WI38 (cell line): ENCODE data around the gene SGSM2.
"Not testable (repeated sequence)": the region's sequence is repeated elsewhere in the genome, so short reads cannot be mapped to it uniquely, and the experiment has no call there.

Experiments used
- H3K4me3 ChIP-seq: 2 replicates; pipeline ENCODE4 v1.5.1; 2011; ENCODE audit warnings: low read depth, mild to moderate bottlenecking, control low read depth, low read length
- CTCF ChIP-seq: IDR thresholded peaks from 2 replicates; pipeline ENCODE4 v1.5.1; 2012; ENCODE audit warnings: low read depth, mild to moderate bottlenecking, control low read depth, low read length

SGSM2 gene

DNA sequence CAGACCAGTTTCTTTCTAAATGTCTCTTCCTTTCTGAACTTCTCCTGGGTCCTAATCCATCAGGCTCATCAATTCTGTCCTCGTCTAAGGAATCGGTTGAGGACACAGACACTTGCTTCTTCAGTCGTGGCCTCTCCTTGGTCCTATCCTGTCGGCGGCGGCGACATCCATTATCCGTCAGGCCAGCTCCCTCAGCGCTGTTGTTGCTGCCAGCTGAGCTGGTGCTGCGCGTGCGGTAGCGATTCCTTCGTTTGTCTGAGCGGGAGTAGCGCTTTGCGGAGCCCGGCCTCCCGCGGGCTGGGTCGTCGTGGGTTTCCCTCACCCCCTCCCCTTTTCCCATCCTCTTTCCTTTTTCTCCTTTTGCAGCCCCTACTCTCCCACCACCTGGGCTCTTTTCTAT, 37.5 kb upstream of the SGSM2 start:
- H3K4me3 ChIP-seq, result no peak overlapping the region
- TF ChIP-seq CTCF, result no peak

- no peak for TF ChIP-seq CTCF
- H3K4me3 ChIP-seq, result peak overlapping the region; percentile 92
Measured at GRCh38 chr17:2302778-2303203, 34.5 kb upstream of the SGSM2 start.

- H3K4me3 ChIP-seq, result peak within 1 kb of the TSS; percentile 92
- no peak for TF ChIP-seq CTCF
Measured at GRCh38 chr17:2303204-2304188, 33.8 kb upstream of the SGSM2 start, which contains the start of the genes SMG6 and SRR. Gene SMG6 (minus strand): TSS chr17:2303785. CDS start chr17:2303720, 65 bp downstream. Gene SRR (plus strand): TSS chr17:2303950. CDS start chr17:2315561, 11,611 bp downstream.

- no peak for TF ChIP-seq CTCF
- H3K4me3 ChIP-seq, result no peak overlapping the region
Measured at GRCh38 chr17:2304931-2305330, 32.4 kb upstream of the SGSM2 start.

DNA sequence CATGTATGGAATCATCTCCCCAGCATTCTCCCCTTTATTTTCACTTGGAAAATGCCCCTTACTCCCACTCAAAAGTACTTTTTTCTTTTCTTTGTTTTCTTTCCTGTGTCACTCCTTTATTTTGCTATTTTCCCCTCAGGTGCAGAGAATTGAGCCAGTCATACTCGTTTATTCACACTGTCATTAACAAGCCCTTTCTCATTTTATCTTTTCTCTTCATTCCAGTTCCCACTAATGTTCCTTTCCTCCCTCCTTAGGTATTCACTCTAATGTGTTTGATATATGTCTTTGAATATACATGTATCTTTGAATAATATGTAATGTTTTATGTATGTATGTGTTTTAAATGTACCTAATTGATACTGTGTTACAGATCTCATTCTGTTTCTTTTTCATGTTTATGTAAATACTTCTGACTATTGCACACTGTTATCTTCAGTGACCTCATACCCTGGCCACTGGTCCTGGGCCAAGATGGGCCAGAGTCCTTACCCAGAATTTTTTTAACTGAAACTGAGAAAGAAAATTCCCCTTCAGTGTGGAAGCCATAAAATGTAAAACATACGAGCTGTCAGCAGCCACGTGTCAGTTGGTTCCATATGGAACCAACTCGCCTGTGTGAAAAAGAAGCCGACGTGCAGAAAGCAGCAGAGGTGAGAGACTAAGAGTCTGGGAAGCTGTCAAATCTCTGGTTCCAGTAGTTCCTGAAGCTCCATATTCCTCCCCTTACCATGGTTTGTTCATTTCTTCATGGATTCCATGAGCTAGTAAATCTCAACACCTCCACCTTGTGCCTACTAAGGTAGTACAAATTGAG, 27.8 kb upstream of the SGSM2 start:
- no peak overlapping the region for H3K4me3 ChIP-seq
- TF ChIP-seq CTCF, result no peak

GRCh38 chr17:2312736-2313135, 24.6 kb upstream of the SGSM2 start:
- TF ChIP-seq CTCF, result no peak
- H3K4me3 ChIP-seq, result no peak overlapping the region

- not testable (repeated sequence) for H3K4me3 ChIP-seq
Measured at GRCh38 chr17:2316916-2317205, 20.4 kb upstream of the SGSM2 start.
